Neural cell (in vitro differentiated cells): ENCODE data around the gene MGAT4C.

Experiments
- MXI1 ChIP-seq: fragments of 450-650 bp; conservative IDR thresholded peaks from 2 replicates; pipeline ENCODE4 v1.6.1; 2014; ENCODE audit warnings: antibody characterized with exemption, mild to moderate bottlenecking; ENCODE audit not compliant: poor library complexity, severe bottlenecking
- TF ChIP-seq, protein P1 (sequence below): fragments of 450-650 bp; IDR thresholded peaks from 2 replicates; pipeline ENCODE4 v1.5.1; 2014; ENCODE audit warnings: antibody characterized with exemption, mild to moderate bottlenecking, moderate library complexity; ENCODE audit not compliant: poor library complexity, severe bottlenecking

DNA sequence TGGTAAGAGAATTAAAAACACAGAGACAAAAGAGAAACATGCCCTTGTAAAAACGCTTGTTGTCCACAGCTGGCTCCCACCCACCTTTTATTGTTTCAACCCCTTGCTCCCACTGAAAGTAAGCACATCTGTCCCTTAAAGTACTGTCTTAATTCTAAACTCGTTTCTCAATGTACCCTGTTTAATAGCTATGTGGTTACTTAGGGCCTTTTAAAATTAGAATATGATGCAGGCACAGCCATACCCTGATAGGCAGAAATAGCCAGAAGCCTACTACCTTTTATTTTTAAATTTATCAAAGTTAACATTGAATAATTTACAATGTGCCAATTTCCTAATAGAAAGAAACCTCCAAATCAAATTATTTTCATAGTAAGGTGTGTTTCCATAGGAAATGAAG, 4.0 kb upstream of the MGAT4C start:
- TF ChIP-seq, protein P1, sequence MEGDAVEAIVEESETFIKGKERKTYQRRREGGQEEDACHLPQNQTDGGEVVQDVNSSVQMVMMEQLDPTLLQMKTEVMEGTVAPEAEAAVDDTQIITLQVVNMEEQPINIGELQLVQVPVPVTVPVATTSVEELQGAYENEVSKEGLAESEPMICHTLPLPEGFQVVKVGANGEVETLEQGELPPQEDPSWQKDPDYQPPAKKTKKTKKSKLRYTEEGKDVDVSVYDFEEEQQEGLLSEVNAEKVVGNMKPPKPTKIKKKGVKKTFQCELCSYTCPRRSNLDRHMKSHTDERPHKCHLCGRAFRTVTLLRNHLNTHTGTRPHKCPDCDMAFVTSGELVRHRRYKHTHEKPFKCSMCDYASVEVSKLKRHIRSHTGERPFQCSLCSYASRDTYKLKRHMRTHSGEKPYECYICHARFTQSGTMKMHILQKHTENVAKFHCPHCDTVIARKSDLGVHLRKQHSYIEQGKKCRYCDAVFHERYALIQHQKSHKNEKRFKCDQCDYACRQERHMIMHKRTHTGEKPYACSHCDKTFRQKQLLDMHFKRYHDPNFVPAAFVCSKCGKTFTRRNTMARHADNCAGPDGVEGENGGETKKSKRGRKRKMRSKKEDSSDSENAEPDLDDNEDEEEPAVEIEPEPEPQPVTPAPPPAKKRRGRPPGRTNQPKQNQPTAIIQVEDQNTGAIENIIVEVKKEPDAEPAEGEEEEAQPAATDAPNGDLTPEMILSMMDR, result no peak
- no peak for TF ChIP-seq MXI1
